Measurements from ENCODE around the gene PLLP. TPM values are rescaled to one million over a fixed set of nuclear protein-coding genes. Genes with fewer than 3 reads are reported as not detected.

PLLP gene
- total RNA-seq, 2 donors from 2014 or later: 28.6 to 52.5 TPM

GRCh38 chr16:57224651-57225335 lies 59.7 kb downstream of the PLLP start:
- TF ChIP-seq POLR2A (IDR thresholded peaks at IDR 0.05): no peak
- Histone ChIP-seq H3K4me1 (replicated peaks) (no peaks in the 10 kb centered on the region), H3K9me3 (no peaks in the 10 kb centered on the region), H3K36me3 (no peaks in the 10 kb centered on the region), H3K4me3 (no peak overlapping the region), H3K27ac (no peak overlapping the region), H3K27me3 (replicated peaks; ENCODE audit: insufficient read depth) (no peaks in the 10 kb centered on the region)
- WGBS: 97% methylated on average over 6 of the region's 6 CpGs
- no peak for DNase-seq (ENCODE audit: low spot score)
- intact Hi-C loops (cut with DNase I): no loop called here

- intact Hi-C loops (cut with DNase I): no loop called here
- H3K4me3 ChIP-seq: no peak overlapping the region
- TF ChIP-seq POLR2AphosphoS5 (IDR thresholded peaks at IDR 0.05): no peak
- TF ChIP-seq CTCF (IDR thresholded peaks at IDR 0.05): no peak
- no peak for TF ChIP-seq POLR2A (IDR thresholded peaks at IDR 0.05)
- no peak overlapping the region for H3K27ac ChIP-seq
- H3K9me3 ChIP-seq: no peaks in the 10 kb centered on the region
- H3K4me1 ChIP-seq (replicated peaks): no peaks in the 10 kb centered on the region
- no peaks in the 10 kb centered on the region for H3K36me3 ChIP-seq
- WGBS: 86% methylated on average over 1 of the region's 1 CpG
- no peaks in the 10 kb centered on the region for H3K27me3 ChIP-seq (replicated peaks; ENCODE audit: insufficient read depth)
- DNase-seq (ENCODE audit: low spot score): no peak
Observed at GRCh38 chr16:57223057-57223456, 61.4 kb downstream of the PLLP start.

- H3K4me1 ChIP-seq (replicated peaks): no peaks in the 10 kb centered on the region
- H3K27ac ChIP-seq: no peak overlapping the region
- no peak for TF ChIP-seq POLR2A (IDR thresholded peaks at IDR 0.05)
- TF ChIP-seq POLR2AphosphoS5 (IDR thresholded peaks at IDR 0.05): no peak
- no peak for TF ChIP-seq CTCF (IDR thresholded peaks at IDR 0.05)
- no peaks in the 10 kb centered on the region for H3K27me3 ChIP-seq (replicated peaks; ENCODE audit: insufficient read depth)
- intact Hi-C loops (cut with DNase I): no loop called here
- peaks cover 4 to 22% of the 10 kb centered on the region in 2 donors for H3K36me3 ChIP-seq
- DNase-seq (ENCODE audit: low spot score): no peak
- H3K4me3 ChIP-seq: no peak overlapping the region
- no peaks in the 10 kb centered on the region for H3K9me3 ChIP-seq
- 83% methylated on average over 2 of the region's 2 CpGs for WGBS
Observed at GRCh38 chr16:57216968-57217367, 67.5 kb downstream of the PLLP start.

- intact Hi-C loops (cut with DNase I): no loop called here
- Histone ChIP-seq H3K27me3 (replicated peaks; ENCODE audit: insufficient read depth) (no peaks in the 10 kb centered on the region), H3K27ac (no peak overlapping the region), H3K4me3 (no peak overlapping the region), H3K9me3 (no peaks in the 10 kb centered on the region), H3K4me1 (replicated peaks) (no peaks in the 10 kb centered on the region), H3K36me3 (peaks cover 4 to 22% of the 10 kb centered on the region in 2 donors)
- 42% methylated on average over 1 of the region's 1 CpG for WGBS
- TF ChIP-seq POLR2A (IDR thresholded peaks at IDR 0.05) (no peak), POLR2AphosphoS5 (IDR thresholded peaks at IDR 0.05) (peak; percentile 15), CTCF (IDR thresholded peaks at IDR 0.05) (no peak)
- no peak for DNase-seq (ENCODE audit: low spot score)
Observed at GRCh38 chr16:57213462-57213861, 71.0 kb downstream of the PLLP start.

GRCh38 chr16:57209780-57210179 lies 74.7 kb downstream of the PLLP start:
- Histone ChIP-seq H3K36me3 (peaks cover 0 to 8% of the 10 kb centered on the region in 2 donors), H3K4me1 (replicated peaks) (no peaks in the 10 kb centered on the region), H3K4me3 (no peak overlapping the region), H3K27me3 (replicated peaks; ENCODE audit: insufficient read depth) (no peaks in the 10 kb centered on the region), H3K9me3 (no peaks in the 10 kb centered on the region), H3K27ac (no peak overlapping the region)
- no peak for TF ChIP-seq POLR2AphosphoS5 (IDR thresholded peaks at IDR 0.05)
- no peak for DNase-seq (ENCODE audit: low spot score)
- intact Hi-C loops (cut with DNase I): no loop called here
- 97% methylated on average over 5 of the region's 5 CpGs for WGBS

GRCh38 chr16:57208926-57209325 lies 75.5 kb downstream of the PLLP start:
- Histone ChIP-seq H3K27me3 (replicated peaks; ENCODE audit: insufficient read depth) (no peaks in the 10 kb centered on the region), H3K36me3 (peaks cover 0 to 2% of the 10 kb centered on the region in 2 donors), H3K27ac (no peak overlapping the region), H3K4me3 (no peak overlapping the region), H3K9me3 (no peaks in the 10 kb centered on the region), H3K4me1 (replicated peaks) (no peaks in the 10 kb centered on the region)
- TF ChIP-seq POLR2A (IDR thresholded peaks at IDR 0.05) (no peak), CTCF (IDR thresholded peaks at IDR 0.05) (no peak)
- 92% methylated on average over 1 of the region's 1 CpG for WGBS
- DNase-seq (ENCODE audit: low spot score): no peak
- intact Hi-C loops (cut with DNase I): no loop called here

All from prostate gland (tissue), 2 donors.